A673 (cell line): ENCODE measurements around the gene CSF2. TPM values are rescaled to one million over a fixed set of nuclear protein-coding genes. Genes with fewer than 3 reads are reported as not detected.

Experiments used
- BruUV-seq: library from RNA; stranded (reverse); fragments of 400-500 nt; replicated peaks from 2 replicates; lab custom pipeline; 2021; lab: Mats Ljungman, UMichigan
- CTCF ChIA-PET: fragments of 300-600 bp; sonication (Branson Sonifier 250); formaldehyde crosslinking; loops from one replicate; lab custom pipeline; 2022; ENCODE audit warnings: antibody characterized with exemption; lab: Charles Lee
- POLR2A ChIA-PET: fragments of 300-600 bp; sonication (Branson Sonifier 250); formaldehyde crosslinking; loops from one replicate; lab custom pipeline; 2022; ENCODE audit warnings: antibody characterized with exemption; ENCODE audit not compliant: low non-redundant PET; lab: Charles Lee
- DNase-seq: peaks from one replicate; pipeline ENCODE4 v3.0.0-alpha.2; 2015; ENCODE audit warnings: low spot score
- H3K27ac ChIP-seq: fragments of 200-600 bp; sonication (generic); 2 replicates; pipeline ENCODE4 v1.5.1; 2016; ENCODE audit warnings: mixed run types, low read depth, mild to moderate bottlenecking, mixed read lengths, antibody characterized with exemption, low read length; ENCODE audit not compliant: poor library complexity, severe bottlenecking
- H3K27me3 ChIP-seq: fragments of 200-600 bp; sonication (generic); replicated peaks from 2 replicates; pipeline ENCODE4 v1.6.1; 2017; ENCODE audit warnings: mixed run types, low read depth, mild to moderate bottlenecking, mixed read lengths, antibody characterized with exemption, low read length; ENCODE audit not compliant: insufficient read depth, poor library complexity
- H3K36me3 ChIP-seq: fragments of 200-600 bp; sonication (generic); 2 replicates; pipeline ENCODE4 v1.6.1; 2016; ENCODE audit warnings: mixed run types, mild to moderate bottlenecking, mixed read lengths, antibody characterized with exemption, low read length; ENCODE audit not compliant: insufficient read depth, poor library complexity, severe bottlenecking
- H3K4me1 ChIP-seq: fragments of 200-600 bp; sonication (generic); 2 replicates; pipeline ENCODE4 v1.6.1; 2017; ENCODE audit warnings: mixed run types, mild to moderate bottlenecking, mixed read lengths, antibody characterized with exemption, low read length; ENCODE audit not compliant: insufficient read depth, poor library complexity, severe bottlenecking
- H3K4me3 ChIP-seq: fragments of 200-600 bp; sonication (generic); 2 replicates; pipeline ENCODE4 v1.5.1; 2016; ENCODE audit warnings: low read depth, mixed run types, mild to moderate bottlenecking, mixed read lengths, low read length; ENCODE audit not compliant: poor library complexity, severe bottlenecking
- H3K9me3 ChIP-seq: fragments of 200-600 bp; sonication (generic); 2 replicates; pipeline ENCODE4 v1.6.1; 2016; ENCODE audit warnings: mixed run types, low read depth, mild to moderate bottlenecking, mixed read lengths, antibody characterized with exemption, low read length; ENCODE audit not compliant: poor library complexity, severe bottlenecking
- EZH2 ChIP-seq: fragments of 200-600 bp; sonication (generic); IDR thresholded peaks from 2 replicates; pipeline ENCODE4 v1.6.1; 2017; ENCODE audit warnings: borderline replicate concordance, low read depth, mild to moderate bottlenecking, mixed read lengths, antibody characterized with exemption, low read length; ENCODE audit not compliant: poor library complexity, severe bottlenecking
- intact Hi-C: fragments of 100-400 bp; cut with micrococcal nuclease; formaldehyde crosslinking; loops from one replicate; pipeline ENCODE4 v1.10.0; 2022; ENCODE audit not compliant: unreplicated experiment
- total RNA-seq: library from RNA; stranded (reverse); gene quantifications from 2 replicates; pipeline ENCODE4 v1.2.3, GENCODE V29; 2021
- TF ChIP-seq, protein P1 (sequence below): fragments of 300-800, 200-600 bp; sonication (generic); conservative IDR thresholded peaks from 2 replicates; pipeline ENCODE4 v1.5.1; 2017; ENCODE audit warnings: low read depth, mild to moderate bottlenecking, antibody characterized with exemption, low read length, moderate library complexity, mixed read lengths

CSF2 gene
- total RNA-seq, 1 experiment from 2014 or later = not detected

DNA sequence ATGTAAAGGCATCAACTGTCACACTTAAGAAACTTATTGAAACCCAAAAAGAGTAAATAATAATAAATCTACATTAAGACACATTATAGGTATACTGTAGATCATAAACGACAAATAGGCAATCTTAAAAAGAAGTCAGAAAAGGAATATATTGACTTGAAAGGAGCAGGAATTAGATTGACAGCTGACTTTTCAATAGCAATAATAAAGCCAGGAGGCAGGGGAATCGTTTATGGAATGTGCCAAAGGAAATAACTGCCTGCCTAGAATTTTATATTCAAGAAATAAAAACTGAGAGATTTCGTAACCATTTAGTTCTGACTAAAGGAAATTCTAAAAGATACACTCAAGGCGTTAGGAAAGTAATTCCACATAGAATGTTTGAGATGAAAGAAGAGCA lies 40.5 kb upstream of the CSF2 start:
- no TSS peak for BruUV-seq
- DNase-seq = no peak
- ChIA-PET POLR2A (no interaction called here), CTCF (no interaction called here)
- Histone ChIP-seq H3K9me3 (no peaks in the 10 kb centered on the region), H3K36me3 (no peaks in the 10 kb centered on the region), H3K27me3 (peaks cover 45% of the 10 kb centered on the region), H3K27ac (no peak overlapping the region), H3K4me3 (no peak overlapping the region), H3K4me1 (no peaks in the 10 kb centered on the region)
- TF ChIP-seq, protein P1, sequence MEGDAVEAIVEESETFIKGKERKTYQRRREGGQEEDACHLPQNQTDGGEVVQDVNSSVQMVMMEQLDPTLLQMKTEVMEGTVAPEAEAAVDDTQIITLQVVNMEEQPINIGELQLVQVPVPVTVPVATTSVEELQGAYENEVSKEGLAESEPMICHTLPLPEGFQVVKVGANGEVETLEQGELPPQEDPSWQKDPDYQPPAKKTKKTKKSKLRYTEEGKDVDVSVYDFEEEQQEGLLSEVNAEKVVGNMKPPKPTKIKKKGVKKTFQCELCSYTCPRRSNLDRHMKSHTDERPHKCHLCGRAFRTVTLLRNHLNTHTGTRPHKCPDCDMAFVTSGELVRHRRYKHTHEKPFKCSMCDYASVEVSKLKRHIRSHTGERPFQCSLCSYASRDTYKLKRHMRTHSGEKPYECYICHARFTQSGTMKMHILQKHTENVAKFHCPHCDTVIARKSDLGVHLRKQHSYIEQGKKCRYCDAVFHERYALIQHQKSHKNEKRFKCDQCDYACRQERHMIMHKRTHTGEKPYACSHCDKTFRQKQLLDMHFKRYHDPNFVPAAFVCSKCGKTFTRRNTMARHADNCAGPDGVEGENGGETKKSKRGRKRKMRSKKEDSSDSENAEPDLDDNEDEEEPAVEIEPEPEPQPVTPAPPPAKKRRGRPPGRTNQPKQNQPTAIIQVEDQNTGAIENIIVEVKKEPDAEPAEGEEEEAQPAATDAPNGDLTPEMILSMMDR = no peak
- TF ChIP-seq EZH2 = no peak
- intact Hi-C loops = no loop called here

DNA sequence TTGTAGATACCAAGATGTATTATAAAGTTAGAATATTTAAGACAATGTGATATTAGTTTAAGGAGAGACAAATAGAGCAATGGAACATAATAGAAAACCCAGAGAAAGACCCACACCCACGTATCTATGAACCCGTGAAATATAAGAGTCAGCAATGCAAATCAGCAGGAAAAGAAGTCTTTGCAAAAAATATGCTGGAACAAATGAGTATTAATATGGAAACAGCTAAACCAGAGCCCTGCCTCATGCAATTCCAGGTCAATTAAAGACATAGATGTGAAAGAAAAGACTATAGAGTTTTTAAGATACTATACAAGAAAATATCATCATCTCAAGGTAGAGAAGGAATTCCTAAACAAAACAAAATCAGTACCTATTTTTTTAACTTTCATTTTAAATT lies 36.2 kb upstream of the CSF2 start:
- TF ChIP-seq, protein P1 = no peak
- TF ChIP-seq EZH2 = no peak
- intact Hi-C loops = no loop called here
- POLR2A ChIA-PET = no interaction called here
- CTCF ChIA-PET = no interaction called here
- H3K4me3 ChIP-seq = no peak overlapping the region
- no peaks in the 10 kb centered on the region for H3K36me3 ChIP-seq
- no TSS peak for BruUV-seq
- H3K27ac ChIP-seq = no peak overlapping the region
- H3K4me1 ChIP-seq = no peaks in the 10 kb centered on the region
- no peak for DNase-seq
- no peaks in the 10 kb centered on the region for H3K9me3 ChIP-seq
- H3K27me3 ChIP-seq = peaks cover 61% of the 10 kb centered on the region

DNA sequence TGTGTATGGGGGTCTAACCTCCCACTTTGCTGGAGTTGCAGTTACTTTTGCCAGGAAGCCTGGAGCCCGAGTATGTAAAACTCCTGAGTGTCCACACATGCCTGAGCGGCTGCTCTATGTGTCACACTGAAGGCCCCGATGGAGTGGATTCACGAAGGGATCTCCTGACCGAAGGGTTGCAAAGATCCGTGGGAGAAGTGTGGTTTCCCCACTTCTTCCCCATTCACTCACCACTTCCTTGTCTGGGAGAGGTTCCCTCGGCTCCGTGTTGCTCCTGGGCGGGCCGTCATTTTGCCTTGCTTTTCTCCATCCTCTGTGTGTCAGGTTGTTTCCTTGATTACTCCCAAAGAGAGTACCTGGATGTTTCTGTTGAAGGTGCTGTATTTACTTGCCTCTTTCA lies 29.4 kb upstream of the CSF2 start:
- H3K36me3 ChIP-seq = no peaks in the 10 kb centered on the region
- no TSS peak for BruUV-seq
- DNase-seq = no peak
- CTCF ChIA-PET = no interaction called here
- TF ChIP-seq EZH2 = no peak
- TF ChIP-seq, protein P1 = no peak
- H3K4me3 ChIP-seq = no peak overlapping the region
- peaks cover 26% of the 10 kb centered on the region for H3K27me3 ChIP-seq
- intact Hi-C loops = no loop called here
- H3K4me1 ChIP-seq = no peaks in the 10 kb centered on the region
- POLR2A ChIA-PET = no interaction called here
- H3K27ac ChIP-seq = no peak overlapping the region
- H3K9me3 ChIP-seq = no peaks in the 10 kb centered on the region
